Vagina (tissue), 2 donors: ENCODE data around the gene ERF. TPM values are rescaled to one million over a fixed set of nuclear protein-coding genes. Genes with fewer than 3 reads are reported as not detected.
"Not testable (repeated sequence)": the region's sequence is repeated elsewhere in the genome, so short reads cannot be mapped to it uniquely, and the experiment has no call there.

ENCODE experiments used
- DNase-seq, 2 donors: peaks; one replicate each; pipeline ENCODE4 v3.0.0-alpha.2; 2017; ENCODE audit errors: extremely low spot score in 2 of 2
- H3K27ac ChIP-seq: fragments of 200-600 bp; sonication (generic); one replicate; pipeline ENCODE4 v1.5.1; 2019
- H3K27me3 ChIP-seq: fragments of 200-600 bp; sonication (generic); one replicate; pipeline ENCODE4 v1.5.1; 2019
- H3K36me3 ChIP-seq, 2 donors: fragments of 200-600 bp; sonication (generic); one replicate each; pipeline ENCODE4 v1.5.1; 2017 to 2019
- H3K4me1 ChIP-seq: fragments of 200-600 bp; sonication (generic); one replicate; pipeline ENCODE4 v1.5.1; 2019
- H3K4me3 ChIP-seq, 2 donors: fragments of 200-600 bp; sonication (generic); 1 replicate in 1 of 2; 2 replicates in 1 of 2; pipeline ENCODE4 v1.5.1; 2016 to 2019
- H3K9me3 ChIP-seq: fragments of 200-600 bp; sonication (generic); one replicate; pipeline ENCODE4 v1.5.1; 2019
- CTCF ChIP-seq, 3 experiments: fragments of 450-650 bp in 2 of 3; fragments of 200-600 bp in 1 of 3; sonication (generic) in 1 of 3; IDR thresholded peaks; one replicate each; pipeline ENCODE4 v1.5.1; 2017 to 2019; ENCODE audit warnings: antibody characterized with exemption in 3 of 3, mild to moderate bottlenecking in 2 of 3, moderate library complexity in 2 of 3
- POLR2A ChIP-seq, 2 donors: fragments of 450-650 bp; IDR thresholded peaks; one replicate each; pipeline ENCODE4 v1.6.1; 2017; ENCODE audit warnings: antibody characterized with exemption in 2 of 2, mild to moderate bottlenecking in 2 of 2, moderate library complexity in 2 of 2
- POLR2AphosphoS5 ChIP-seq, 2 donors: sonication (generic); formaldehyde crosslinking; IDR thresholded peaks; one replicate each; pipeline ENCODE4 v1.9.0; 2017; ENCODE audit warnings: antibody characterized with exemption in 2 of 2, mild to moderate bottlenecking in 2 of 2, low read depth in 1 of 2; ENCODE audit not compliant: insufficient read depth in 1 of 2
- intact Hi-C: fragments of 100-400 bp; cut with DNase I; formaldehyde crosslinking; loops from one replicate; pipeline ENCODE4 v1.15.1; 2023
- total RNA-seq: library from RNA; depleted of rRNA; stranded (reverse); fragments of >200 nt; gene quantifications from one replicate; pipeline ENCODE4 v1.2.3, GENCODE V29; 2016

ERF gene
- total RNA-seq, 1 donor from 2014 or later: 44.7 TPM

- peak overlapping the region; percentile 97 for H3K27ac ChIP-seq
- no peaks in the 10 kb centered on the region for H3K9me3 ChIP-seq
- H3K4me3 ChIP-seq: peak overlapping the region; percentile 76
- DNase-seq: no peak
- H3K36me3 ChIP-seq: peaks cover 0 to 21% of the 10 kb centered on the region in 2 donors
- no peaks in the 10 kb centered on the region for H3K27me3 ChIP-seq
- TF ChIP-seq POLR2A (IDR thresholded peaks at IDR 0.05) (no peak), CTCF (IDR thresholded peaks at IDR 0.05) (no peak), POLR2AphosphoS5 (IDR thresholded peaks at IDR 0.05; ENCODE audit: insufficient read depth in 1 of 2, low read depth in 1 of 2) (no peak)
- H3K4me1 ChIP-seq: peaks cover 50% of the 10 kb centered on the region
- intact Hi-C loops: no loop called here
Observed at GRCh38 chr19:42269478-42270345, 14.8 kb upstream of the ERF start.

GRCh38 chr19:42268704-42269477 lies 14.0 kb upstream of the ERF start, which contains the start of gene CIC:
TSS of gene CIC (plus strand) at chr19:42269252. CDS start at chr19:42271784, 2,532 bp downstream.
- TF ChIP-seq POLR2AphosphoS5 (IDR thresholded peaks at IDR 0.05; ENCODE audit: insufficient read depth in 1 of 2, low read depth in 1 of 2): peak; percentile 13 to 87
- no peak for TF ChIP-seq POLR2A (IDR thresholded peaks at IDR 0.05)
- intact Hi-C loops: no loop called here
- Histone ChIP-seq H3K4me1 (peaks cover 42% of the 10 kb centered on the region), H3K27ac (peak within 1 kb of the TSS; percentile 98), H3K36me3 (peaks cover 0 to 12% of the 10 kb centered on the region in 2 donors), H3K4me3 (peak within 1 kb of the TSS; percentile 76), H3K27me3 (no peaks in the 10 kb centered on the region), H3K9me3 (no peaks in the 10 kb centered on the region)
- peak; percentile 100 for DNase-seq

- Histone ChIP-seq H3K4me1 (peaks cover 38% of the 10 kb centered on the region), H3K27me3 (no peaks in the 10 kb centered on the region), H3K36me3 (peaks cover 0 to 6% of the 10 kb centered on the region in 2 donors), H3K9me3 (no peaks in the 10 kb centered on the region), H3K27ac (peak overlapping the region; percentile 98), H3K4me3 (peak overlapping the region; percentile 72 to 76)
- TF ChIP-seq POLR2A (IDR thresholded peaks at IDR 0.05) (peak in 1 of 2 donors; percentile 90), CTCF (IDR thresholded peaks at IDR 0.05) (no peak), POLR2AphosphoS5 (IDR thresholded peaks at IDR 0.05; ENCODE audit: insufficient read depth in 1 of 2, low read depth in 1 of 2) (peak; percentile 96 to 98)
- peak; percentile 100 for DNase-seq
- intact Hi-C loops: no loop called here
Observed at GRCh38 chr19:42268142-42268703, 13.3 kb upstream of the ERF start.

GRCh38 chr19:42267644-42268141 lies 12.8 kb upstream of the ERF start:
- Histone ChIP-seq H3K36me3 (peaks cover 0 to under 1% of the 10 kb centered on the region in 2 donors), H3K4me1 (peaks cover 38% of the 10 kb centered on the region), H3K27ac (peak overlapping the region; percentile 98), H3K9me3 (no peaks in the 10 kb centered on the region), H3K27me3 (no peaks in the 10 kb centered on the region), H3K4me3 (peak overlapping the region; percentile 72 to 76)
- intact Hi-C loops: no loop called here
- no peak for DNase-seq
- TF ChIP-seq POLR2A (IDR thresholded peaks at IDR 0.05) (no peak), POLR2AphosphoS5 (IDR thresholded peaks at IDR 0.05; ENCODE audit: insufficient read depth in 1 of 2, low read depth in 1 of 2) (no peak), CTCF (IDR thresholded peaks at IDR 0.05) (peak in 1 of 3 experiments; percentile 12)

GRCh38 chr19:42266928-42267603 lies 12.1 kb upstream of the ERF start:
- intact Hi-C loops: not testable (repeated sequence)
- H3K27ac ChIP-seq: peak overlapping the region; percentile 98

GRCh38 chr19:42266105-42266504 lies 11.2 kb upstream of the ERF start:
- H3K9me3 ChIP-seq, DNase-seq, H3K27me3 ChIP-seq, intact Hi-C loops, H3K27ac ChIP-seq, H3K36me3 ChIP-seq, H3K4me3 ChIP-seq: not testable (repeated sequence)
- peaks cover 26% of the 10 kb centered on the region for H3K4me1 ChIP-seq

More at GRCh38 chr19:42266928-42267603, 12.1 kb upstream of the ERF start:
- not testable (repeated sequence) for DNase-seq, H3K9me3 ChIP-seq, H3K36me3 ChIP-seq, H3K4me3 ChIP-seq, H3K27me3 ChIP-seq
- peaks cover 35% of the 10 kb centered on the region for H3K4me1 ChIP-seq
